Measurements from ENCODE around the gene GYPB.
"Not testable (repeated sequence)": the region's sequence is repeated elsewhere in the genome, so short reads cannot be mapped to it uniquely, and the experiment has no call there.

GYPB gene

DNA sequence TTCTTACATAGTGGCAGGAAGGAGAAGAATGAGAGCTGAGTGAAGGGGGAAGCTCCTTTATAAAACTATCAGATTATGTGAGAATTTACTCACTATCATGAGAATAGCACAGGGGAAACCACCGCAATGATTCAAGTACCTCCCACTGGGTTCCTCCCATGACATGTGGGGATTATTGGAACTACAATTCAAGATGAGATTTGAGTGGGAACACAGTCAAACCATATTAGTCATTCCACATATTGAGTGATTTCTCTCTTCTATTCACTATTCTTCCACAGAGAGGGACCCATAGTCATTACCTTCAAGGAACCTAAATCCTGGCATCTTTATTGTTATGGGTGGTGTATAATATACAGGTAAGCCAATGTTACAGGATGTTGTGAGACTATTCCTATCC, 27.4 kb downstream of the GYPB start:
- DNase-seq (ENCODE audit: low spot score); in situ Hi-C loops (cut with MboI; ENCODE audit: low sequenced_read_pairs, unreplicated experiment): not testable (repeated sequence)

DNA sequence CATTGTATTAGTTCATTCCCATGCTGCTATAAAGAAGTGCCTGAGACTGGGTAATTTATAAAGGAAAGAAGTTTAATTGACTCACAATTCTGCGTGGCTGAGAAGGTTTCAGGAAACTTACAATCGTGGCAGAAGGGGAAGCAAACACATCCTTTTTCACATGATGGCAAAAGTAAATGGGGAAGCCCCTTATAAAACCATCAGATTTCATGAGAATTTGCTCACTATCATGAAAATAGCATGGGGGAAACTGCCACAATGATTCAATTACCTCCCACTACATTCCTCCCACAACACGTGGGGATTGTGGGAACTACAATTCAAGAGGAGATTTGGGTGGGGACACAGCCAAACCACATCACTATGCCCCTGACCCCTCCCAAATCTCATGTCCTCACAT, 28.5 kb downstream of the GYPB start:
- DNase-seq (ENCODE audit: low spot score); in situ Hi-C loops (cut with MboI; ENCODE audit: low sequenced_read_pairs, unreplicated experiment): not testable (repeated sequence)

GRCh38 chr4:143986180-143986579, 33.0 kb downstream of the GYPB start:
- no peak for TF ChIP-seq CTCF (IDR thresholded peaks at IDR 0.05; ENCODE audit: borderline replicate concordance, control extremely low read depth, extremely low read depth, insufficient read depth, missing control alignments)
- DNase-seq (ENCODE audit: low spot score), result no peak
- in situ Hi-C loops (cut with MboI; ENCODE audit: low sequenced_read_pairs, unreplicated experiment), result no loop called here

DNA sequence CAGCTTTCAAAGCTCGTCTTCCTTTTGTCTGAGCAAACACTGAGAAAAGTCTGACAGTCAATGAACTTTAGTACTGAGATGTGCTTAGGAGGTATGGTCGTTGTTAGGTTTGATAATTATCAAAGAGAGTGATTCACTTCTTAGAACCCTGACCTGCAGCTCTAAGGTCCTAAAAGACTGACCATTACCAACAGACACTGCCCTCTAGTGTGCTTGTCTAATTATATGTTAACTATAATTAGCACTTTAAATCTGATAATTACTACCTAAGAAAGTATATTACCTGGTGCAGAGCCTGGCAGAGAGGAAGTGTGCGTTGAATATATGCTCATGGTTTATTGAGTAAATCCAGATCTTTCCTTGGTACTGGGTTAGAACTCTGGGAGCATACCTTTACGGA, 38.4 kb downstream of the GYPB start:
- DNase-seq (ENCODE audit: low spot score); in situ Hi-C loops (cut with MboI; ENCODE audit: low sequenced_read_pairs, unreplicated experiment): not testable (repeated sequence)

DNA sequence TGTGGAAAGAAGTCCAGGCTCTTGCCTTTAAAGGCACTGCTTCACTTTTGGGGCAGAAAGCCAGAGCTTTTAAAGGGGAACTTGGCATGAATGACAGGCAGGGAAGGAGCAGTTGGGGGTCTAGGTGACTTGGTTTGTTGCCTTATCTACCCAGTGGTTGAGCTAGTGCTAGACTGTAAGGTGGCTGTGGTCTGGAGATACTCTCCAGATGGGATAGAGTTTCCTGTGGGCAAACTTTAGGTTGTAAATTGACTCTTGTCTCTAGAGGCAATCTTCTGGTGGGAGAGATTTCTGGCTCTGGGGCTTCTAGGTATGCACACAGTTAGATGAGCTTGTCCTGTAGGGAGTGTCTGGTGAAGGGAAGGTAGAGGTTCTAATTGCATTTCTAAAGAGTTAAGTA, 43.7 kb downstream of the GYPB start:
- DNase-seq (ENCODE audit: low spot score); in situ Hi-C loops (cut with MboI; ENCODE audit: low sequenced_read_pairs, unreplicated experiment): not testable (repeated sequence)

DNA sequence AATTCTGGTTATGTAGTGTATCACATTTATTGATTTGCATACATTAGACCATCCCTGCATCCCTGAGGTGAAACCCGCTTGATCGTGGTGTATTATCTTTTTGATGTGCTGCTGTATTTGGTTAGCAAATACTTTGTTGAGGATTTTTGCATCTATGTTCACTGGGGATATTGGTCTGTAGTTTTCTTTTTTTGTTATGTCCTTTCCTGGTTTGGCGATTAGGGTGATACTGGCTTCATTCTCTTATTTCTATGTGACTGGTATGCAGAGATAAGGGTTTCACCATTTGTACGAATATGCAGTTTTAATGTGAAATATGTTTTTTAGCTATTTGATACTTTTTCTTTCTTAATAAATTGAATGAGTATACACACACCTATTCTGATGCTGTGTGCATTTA, 45.2 kb downstream of the GYPB start:
- DNase-seq (ENCODE audit: low spot score); in situ Hi-C loops (cut with MboI; ENCODE audit: low sequenced_read_pairs, unreplicated experiment): not testable (repeated sequence)

DNA sequence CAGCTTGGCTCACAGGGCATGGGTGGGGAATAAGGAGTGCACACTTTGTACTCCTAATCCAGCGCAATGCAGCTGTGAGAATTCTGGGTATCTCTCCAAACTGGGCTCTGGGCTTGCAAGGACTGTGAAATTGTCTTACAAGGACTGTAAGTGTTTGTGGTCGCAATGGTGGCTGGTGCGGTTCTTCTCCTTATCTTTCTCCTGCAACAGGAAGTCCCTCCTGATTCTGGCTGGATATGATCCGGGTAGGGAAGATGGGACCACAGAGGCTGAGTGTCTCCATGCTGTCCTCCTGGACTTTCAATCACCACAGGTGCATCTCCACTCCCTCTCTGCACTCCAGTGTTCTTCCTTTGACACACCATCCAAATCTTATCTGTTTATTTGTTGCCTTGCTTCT, 58.1 kb downstream of the GYPB start:
- no peak for DNase-seq (ENCODE audit: low spot score)
- TF ChIP-seq CTCF (IDR thresholded peaks at IDR 0.05; ENCODE audit: borderline replicate concordance, control extremely low read depth, extremely low read depth, insufficient read depth, missing control alignments), result no peak
- in situ Hi-C loops (cut with MboI; ENCODE audit: low sequenced_read_pairs, unreplicated experiment), result no loop called here

- in situ Hi-C loops (cut with MboI; ENCODE audit: low sequenced_read_pairs, unreplicated experiment); DNase-seq (ENCODE audit: low spot score): not testable (repeated sequence)
Observed at GRCh38 chr4:143955306-143955705, 63.9 kb downstream of the GYPB start.

DNA sequence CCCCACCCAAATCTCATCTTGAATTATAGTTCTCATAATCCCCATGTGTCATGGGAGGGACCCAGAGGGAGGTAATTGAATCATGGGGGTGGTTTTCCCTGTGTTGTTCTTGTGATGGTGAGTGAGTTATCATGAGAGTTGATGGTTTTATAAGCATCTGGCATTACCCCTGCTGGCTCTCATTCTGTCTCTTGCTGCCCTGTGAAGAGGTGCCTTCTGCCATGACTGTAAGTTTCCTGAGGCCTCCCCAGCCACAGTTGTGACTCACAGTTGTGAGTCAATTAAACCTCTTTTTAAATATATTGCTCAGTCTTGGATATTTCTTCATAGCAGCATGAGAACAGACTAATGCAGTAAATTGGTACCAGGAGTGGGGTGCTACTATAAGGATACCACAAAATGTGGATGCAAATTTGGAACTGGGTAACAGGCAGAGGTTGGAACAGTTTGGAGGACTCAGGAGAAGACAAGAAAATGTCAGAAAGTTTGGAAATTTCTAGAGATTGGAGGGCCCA, 67.7 kb downstream of the GYPB start:
- in situ Hi-C loops (cut with MboI; ENCODE audit: low sequenced_read_pairs, unreplicated experiment); DNase-seq (ENCODE audit: low spot score): not testable (repeated sequence)

DNA sequence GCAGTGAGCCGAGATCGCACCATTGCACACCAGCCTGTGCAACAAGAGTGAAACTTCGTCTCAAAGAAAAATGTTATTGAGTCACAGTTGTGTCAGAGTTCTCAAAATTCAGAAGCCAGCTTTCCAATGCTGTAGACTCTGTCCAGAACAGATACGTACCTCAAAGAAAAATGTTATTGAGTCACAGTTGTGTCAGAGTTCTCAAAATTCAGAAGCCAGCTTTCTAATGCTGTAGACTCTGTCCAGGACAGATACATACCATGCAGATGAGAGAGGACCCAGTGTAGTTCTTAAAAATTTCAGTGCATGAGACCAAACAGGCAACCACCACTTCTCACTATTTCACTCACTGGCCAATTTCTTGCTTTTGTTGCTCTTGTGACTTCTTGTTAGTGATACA, 68.2 kb downstream of the GYPB start:
- DNase-seq (ENCODE audit: low spot score); in situ Hi-C loops (cut with MboI; ENCODE audit: low sequenced_read_pairs, unreplicated experiment): not testable (repeated sequence)

DNA sequence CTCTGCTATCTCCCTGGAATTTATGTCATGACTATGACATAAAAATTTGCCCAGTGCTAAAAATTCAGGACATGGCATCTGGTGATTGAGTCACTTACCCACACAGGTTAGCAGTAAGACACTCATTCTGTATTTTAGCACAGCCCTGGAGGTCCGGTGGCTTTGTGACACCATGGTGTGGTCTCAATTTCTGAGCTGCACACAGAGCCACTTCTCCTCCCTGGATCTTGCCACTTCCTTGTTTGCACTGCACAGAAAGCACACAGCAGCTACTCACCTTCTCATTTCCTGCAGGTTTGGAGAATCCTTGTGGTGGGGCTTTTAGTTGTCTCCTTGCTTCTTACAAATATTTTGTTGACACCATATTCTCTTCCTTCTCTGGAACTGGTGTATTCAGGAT, 69.0 kb downstream of the GYPB start:
- DNase-seq (ENCODE audit: low spot score); in situ Hi-C loops (cut with MboI; ENCODE audit: low sequenced_read_pairs, unreplicated experiment): not testable (repeated sequence)

DNA sequence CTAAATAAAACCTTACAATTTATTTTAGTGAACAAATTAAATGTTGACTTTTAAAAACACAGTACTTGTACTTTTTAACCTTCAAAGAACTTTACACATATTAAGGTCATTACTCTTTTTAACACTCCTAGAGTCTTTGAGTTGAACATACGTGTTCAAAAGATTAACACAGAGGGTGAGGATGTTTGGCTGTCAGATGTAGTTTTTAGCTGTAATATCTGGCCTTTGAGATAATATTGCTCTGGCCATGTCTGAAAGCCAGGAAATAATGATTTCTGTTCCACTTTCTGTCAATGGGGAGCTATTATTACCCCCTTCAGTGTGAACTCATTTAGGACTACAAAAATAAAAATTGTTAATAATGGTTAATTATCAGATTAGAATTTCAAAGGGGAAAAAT, 71.7 kb downstream of the GYPB start:
- DNase-seq (ENCODE audit: low spot score); in situ Hi-C loops (cut with MboI; ENCODE audit: low sequenced_read_pairs, unreplicated experiment): not testable (repeated sequence)
